Cardiac muscle cell (in vitro differentiated cells and primary cell): ENCODE measurements around the gene ST6GALNAC2. TPM values are rescaled to one million over a fixed set of nuclear protein-coding genes. Genes with fewer than 3 reads are reported as not detected.

Source experiments
- DNase-seq, 2 donors: peaks; one replicate each; pipeline versions ENCODE4 v3.0.0 to v3.0.0-alpha.2; 2010 to 2017; ENCODE audit warnings: low read depth in 1 of 2, low spot score in 1 of 2
- H3K27ac ChIP-seq: fragments of 200-600 bp; sonication (generic); 2 replicates; pipeline ENCODE4 v1.5.1; 2016
- H3K27me3 ChIP-seq: fragments of 200-600 bp; sonication (generic); 2 replicates; pipeline ENCODE4 v1.6.0; 2016; ENCODE audit warnings: control low read depth
- H3K36me3 ChIP-seq: fragments of 200-600 bp; sonication (generic); 2 replicates; pipeline ENCODE4 v1.5.1; 2016; ENCODE audit warnings: control low read depth
- H3K4me1 ChIP-seq: fragments of 200-600 bp; sonication (generic); 2 replicates; pipeline ENCODE4 v1.8.1; 2017; ENCODE audit warnings: low read depth, mild to moderate bottlenecking, mixed run types
- H3K4me3 ChIP-seq: fragments of 200-600 bp; sonication (generic); 2 replicates; pipeline ENCODE4 v1.5.1; 2016; ENCODE audit warnings: mild to moderate bottlenecking
- H3K9me3 ChIP-seq: fragments of 200-600 bp; sonication (generic); 2 replicates; pipeline ENCODE4 v1.5.1; 2017; ENCODE audit warnings: low read depth, mild to moderate bottlenecking, control low read depth
- CTCF ChIP-seq: IDR thresholded peaks from 2 replicates; pipeline ENCODE4 v1.5.1; 2012; ENCODE audit warnings: low read depth, mild to moderate bottlenecking, low read length
- polyA plus RNA-seq: library from polyadenylated mRNA; unstranded; fragments of >200 nt; fragmentation: Nextera tagmentation; extraction: Ambion mirVana; gene quantifications from 2 replicates; pipeline ENCODE4 v1.2.1, GENCODE V29; 2016
- total RNA-seq: library from RNA; depleted of rRNA; stranded (reverse); fragments of >200 nt; gene quantifications from 2 replicates; pipeline ENCODE4 v1.2.3, GENCODE V29; 2016

ST6GALNAC2 gene
- total and polyA plus RNA-seq, 2 experiments from 2014 or later: 0.88 to 1.0 TPM

GRCh38 chr17:76601065-76601464 lies 15.4 kb upstream of the ST6GALNAC2 start:
- DNase-seq: no peak
- Histone ChIP-seq H3K27ac (no peak overlapping the region), H3K27me3 (no peaks in the 10 kb centered on the region), H3K36me3 (no peaks in the 10 kb centered on the region), H3K4me3 (no peak overlapping the region), H3K9me3 (no peaks in the 10 kb centered on the region), H3K4me1 (peaks cover 8% of the 10 kb centered on the region)
- TF ChIP-seq CTCF: no peak

GRCh38 chr17:76599694-76600460 lies 14.2 kb upstream of the ST6GALNAC2 start:
- Histone ChIP-seq H3K27ac (no peak overlapping the region), H3K27me3 (no peaks in the 10 kb centered on the region), H3K4me1 (peaks cover under 1% of the 10 kb centered on the region), H3K4me3 (no peak overlapping the region), H3K9me3 (no peaks in the 10 kb centered on the region), H3K36me3 (no peaks in the 10 kb centered on the region)
- peak in 1 of 2 donors; percentile 46 for DNase-seq
- no peak for TF ChIP-seq CTCF

DNA sequence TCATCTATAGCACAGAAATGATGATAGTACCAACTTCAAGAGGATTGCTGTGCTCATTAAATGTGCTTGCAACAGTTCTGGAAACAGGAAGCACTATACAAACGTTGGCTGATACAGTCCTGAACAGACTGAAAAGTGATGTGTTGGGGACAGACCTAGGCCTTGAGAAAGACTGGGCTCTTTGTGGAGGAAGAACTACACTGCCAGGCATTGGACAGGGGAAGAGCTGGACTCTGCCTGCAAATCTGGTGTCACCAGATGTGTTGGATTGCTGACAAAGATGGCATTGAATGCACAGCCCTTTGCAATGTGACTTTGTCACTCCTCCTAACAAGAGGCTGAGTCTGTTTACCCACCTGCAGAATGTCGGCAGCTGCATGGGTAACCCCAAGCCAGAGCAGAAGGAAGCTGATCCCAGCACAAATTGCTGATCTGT lies 12.4 kb upstream of the ST6GALNAC2 start:
- DNase-seq: no peak
- Histone ChIP-seq H3K4me1 (no peaks in the 10 kb centered on the region), H3K9me3 (no peaks in the 10 kb centered on the region), H3K4me3 (no peak overlapping the region), H3K27me3 (no peaks in the 10 kb centered on the region), H3K27ac (no peak overlapping the region), H3K36me3 (no peaks in the 10 kb centered on the region)
- no peak for TF ChIP-seq CTCF

- no peaks in the 10 kb centered on the region for H3K27me3 ChIP-seq
- peak in 1 of 2 donors; percentile 19 for DNase-seq
- no peaks in the 10 kb centered on the region for H3K9me3 ChIP-seq
These were observed 11.7 kb upstream of the ST6GALNAC2 start for GRCh38 chr17:76597156-76598003.

DNA sequence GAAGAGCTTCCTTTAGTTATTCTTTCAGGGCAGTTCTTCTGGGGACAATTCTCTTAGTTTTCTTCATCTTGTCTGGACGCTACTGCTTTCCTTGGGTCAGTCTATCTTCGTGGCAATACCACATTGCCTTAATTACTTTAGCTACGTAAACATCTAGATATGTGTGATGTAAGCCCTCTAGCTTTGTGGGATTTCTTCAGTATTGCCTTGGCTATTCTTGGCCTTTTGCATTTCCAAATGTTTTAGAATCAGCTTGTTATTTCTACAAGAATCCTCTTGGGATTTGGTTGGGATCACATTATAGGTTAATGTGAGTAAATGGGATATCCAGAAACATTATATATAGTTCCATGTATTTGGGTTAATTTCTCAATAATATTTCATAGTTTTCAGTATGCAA lies 9.0 kb upstream of the ST6GALNAC2 start:
- Histone ChIP-seq H3K4me3 (no peak overlapping the region), H3K27me3 (no peaks in the 10 kb centered on the region), H3K27ac (no peak overlapping the region), H3K4me1 (no peaks in the 10 kb centered on the region), H3K36me3 (no peaks in the 10 kb centered on the region), H3K9me3 (no peaks in the 10 kb centered on the region)
- TF ChIP-seq CTCF: no peak
- no peak for DNase-seq

More at GRCh38 chr17:76597156-76598003, 11.7 kb upstream of the ST6GALNAC2 start:
- TF ChIP-seq CTCF: no peak
- Histone ChIP-seq H3K4me3 (no peak overlapping the region), H3K4me1 (no peaks in the 10 kb centered on the region), H3K36me3 (no peaks in the 10 kb centered on the region), H3K27ac (no peak overlapping the region)
